GM12878 (cell line): Measurements from ENCODE around the gene SPRED3. TPM values are rescaled to one million over a fixed set of nuclear protein-coding genes. Genes with fewer than 3 reads are reported as not detected.

Experiments
- ATAC-seq: fragments of 200-7000 bp; cut with Tn5 transposase; 3 replicates; pipeline ENCODE4 v1.9.1; 2020; ENCODE audit warnings: mild to moderate bottlenecking, moderate library complexity
- BruUV-seq: library from RNA; stranded (reverse); fragments of 400-500 nt; replicated peaks from 2 replicates; lab custom pipeline; 2021; lab: Mats Ljungman, UMichigan
- CTCF ChIA-PET: fragments of 300-600 bp; sonication (Branson Sonifier 250); formaldehyde crosslinking; extraction: SDS; loops from one replicate; lab custom pipeline; 2021; ENCODE audit warnings: inconsistent platforms; lab: Yijun Ruan, JAX
- POLR2A ChIA-PET: fragments of 350-600 bp; formaldehyde crosslinking; extraction: SDS; loops from one replicate; lab custom pipeline; 2021; ENCODE audit warnings: inconsistent platforms; lab: Charles Lee
- RAD21 ChIA-PET: fragments of 300-600 bp; sonication (Branson Sonifier 250); formaldehyde crosslinking; loops from one replicate; lab custom pipeline; 2023; ENCODE audit warnings: antibody characterized with exemption; ENCODE audit not compliant: unreplicated experiment; lab: Charles Lee
- SMC1A ChIA-PET: fragments of 300-600 bp; sonication (Branson Sonifier 250); formaldehyde crosslinking; loops from one replicate; lab custom pipeline; 2023; ENCODE audit not compliant: unreplicated experiment, uncharacterized antibody; lab: Charles Lee
- DNase-seq: peaks from one replicate; pipeline ENCODE4 v3.0.0-alpha.2; 2011; ENCODE audit warnings: low read depth, low spot score
- FAIRE-seq: peaks from 3 replicates; lab custom pipeline; 2011; peaks lifted over from hg19 to GRCh38; lab: Jason Lieb, UNC
- H2AFZ ChIP-seq: 2 replicates; pipeline ENCODE4 v1.6.0; 2011; ENCODE audit warnings: low read depth, low read length, control low read depth; ENCODE audit not compliant: control insufficient read depth
- H3K27ac ChIP-seq: 2 replicates; pipeline ENCODE4 v1.5.1; 2011; ENCODE audit warnings: control low read depth; ENCODE audit not compliant: control insufficient read depth, insufficient read depth
- H3K27me3 ChIP-seq, 2 experiments: replicated peaks in 1 of 2; 2 replicates each; pipeline versions ENCODE4 v1.6.0 to v1.6.1; 2011; ENCODE audit warnings: low read length in 1 of 2; ENCODE audit not compliant: control insufficient read depth in 2 of 2, insufficient read depth in 2 of 2
- H3K36me3 ChIP-seq, 2 experiments: 2 replicates each; pipeline ENCODE4 v1.5.1; 2011; ENCODE audit warnings: low read length in 1 of 2; ENCODE audit not compliant: control insufficient read depth in 2 of 2, insufficient read depth in 2 of 2
- H3K4me1 ChIP-seq: 2 replicates; pipeline ENCODE4 v1.6.1; 2011; ENCODE audit warnings: mild to moderate bottlenecking, low read length, moderate library complexity, mixed read lengths; ENCODE audit not compliant: control insufficient read depth, insufficient read depth
- H3K4me2 ChIP-seq: 2 replicates; pipeline ENCODE4 v1.6.0; 2011; ENCODE audit warnings: control low read depth; ENCODE audit not compliant: control insufficient read depth, insufficient read depth
- H3K4me3 ChIP-seq: fragments of 200-600 bp; sonication (generic); 2 replicates; pipeline ENCODE4 v1.5.1; 2016
- H3K79me2 ChIP-seq: 2 replicates; pipeline ENCODE4 v1.6.0; 2011; ENCODE audit warnings: low read length; ENCODE audit not compliant: control insufficient read depth, insufficient read depth
- H3K9ac ChIP-seq: 2 replicates; pipeline ENCODE4 v1.8.0; 2011; ENCODE audit warnings: low read length, control low read depth, mixed read lengths; ENCODE audit not compliant: control insufficient read depth, insufficient read depth
- H3K9me3 ChIP-seq: replicated peaks from 3 replicates; pipeline ENCODE4 v1.5.1; 2011; ENCODE audit warnings: mild to moderate bottlenecking, low read length; ENCODE audit not compliant: control insufficient read depth, insufficient read depth
- H4K20me1 ChIP-seq: 2 replicates; pipeline ENCODE4 v1.6.0; 2011; ENCODE audit not compliant: control insufficient read depth, insufficient read depth
- BMI1 ChIP-seq: fragments of 450-650 bp; IDR thresholded peaks from 2 replicates; pipeline ENCODE4 v1.6.1; 2016; ENCODE audit warnings: mild to moderate bottlenecking, moderate library complexity, borderline replicate concordance
- CHD1 ChIP-seq: IDR thresholded peaks from 2 replicates; pipeline ENCODE4 v1.6.1; 2012; ENCODE audit warnings: low read depth, low read length, improper control_type of control experiment
- GATAD2B ChIP-seq: fragments of 450-650 bp; conservative IDR thresholded peaks from 2 replicates; pipeline ENCODE4 v1.6.1; 2017; ENCODE audit warnings: low read depth, mild to moderate bottlenecking, moderate library complexity
- HDAC2 ChIP-seq: fragments of 200-600 bp; sonication (generic); IDR thresholded peaks from 2 replicates; pipeline ENCODE4 v1.6.1; 2017
- MEF2A ChIP-seq: IDR thresholded peaks from 2 replicates; pipeline ENCODE4 v1.6.1; 2011; ENCODE audit warnings: low read depth, mild to moderate bottlenecking, low read length, moderate library complexity; ENCODE audit not compliant: insufficient read depth
- NFYA ChIP-seq: IDR thresholded peaks from 2 replicates; pipeline ENCODE4 v1.6.1; 2011; ENCODE audit warnings: low read depth, mild to moderate bottlenecking, low read length, improper control_type of control experiment, borderline replicate concordance
- PML ChIP-seq: IDR thresholded peaks from 2 replicates; pipeline ENCODE4 v1.6.1; 2012; ENCODE audit warnings: low read length, inconsistent platforms
- WGBS: methylation state at CpG from one replicate; pipeline ENCODE4 v1.1.6; 2016; ENCODE audit warnings: low lambda C conversion rate; ENCODE audit not compliant: insufficient replicate concordance, insufficient coverage; ENCODE audit errors: missing lambda C conversion rate; 5-methylcytosine and 5-hydroxymethylcytosine counted together
- in situ Hi-C: fragments of 300-500 bp; cut with MboI; formaldehyde crosslinking; loops from 9 replicates; pipeline ENCODE4 v1.14.3; 2018; ENCODE audit warnings: mixed read lengths
- intact Hi-C: fragments of 100-400 bp; cut with micrococcal nuclease; formaldehyde crosslinking; loops from one replicate; pipeline ENCODE4 v1.14.2; 2022; ENCODE audit not compliant: unreplicated experiment
- polyA plus RNA-seq, 11 experiments: library from polyadenylated mRNA; depleted of rRNA in 4 of 11; unstranded in 6 of 11; stranded (reverse) in 5 of 11; fragments of >200 nt; fragmentation: Nextera tagmentation in 4 of 11; fragmentation: Illumina TruSeq in 1 of 11; extraction: Ambion mirVana in 4 of 11; extraction: Trizol in 1 of 11; gene quantifications; 1 replicate in 1 of 11; 2 replicates in 10 of 11; pipeline versions ENCODE4 v1.2.1 to v1.2.3, GENCODE V29; 2011 to 2016; ENCODE audit warnings: inconsistent platforms in 2 of 11, missing spikeins in 2 of 11, low read depth in 1 of 11
- total RNA-seq, 4 experiments: library from RNA; depleted of rRNA in 3 of 4; stranded (reverse); fragments of >200 nt in 3 of 4; fragmentation: Illumina TruSeq in 1 of 4; extraction: Trizol in 1 of 4; gene quantifications; 2 replicates each; pipeline versions ENCODE4 v1.2.1 to v1.2.3, GENCODE V29; 2013 to 2021
- TF ChIP-seq, protein P1 (sequence below), 3 experiments: IDR thresholded peaks in 2 of 3; conservative IDR thresholded peaks in 1 of 3; 2 replicates each; pipeline ENCODE4 v1.5.1; 2011; ENCODE audit warnings: low read depth in 3 of 3, low read length in 3 of 3, mild to moderate bottlenecking in 3 of 3, control low read depth in 2 of 3, moderate library complexity in 2 of 3, inconsistent platforms in 1 of 3, mixed read lengths in 1 of 3; ENCODE audit not compliant: control insufficient read depth in 2 of 3, insufficient read depth in 1 of 3; ENCODE audit errors: extremely low read depth in 1 of 3
- TF ChIP-seq, protein P2 (sequence below): fragments of 450-650 bp; formaldehyde crosslinking; IDR thresholded peaks from 2 replicates; pipeline ENCODE4 v1.4.0; 2022; ENCODE audit warnings: mild to moderate bottlenecking, moderate library complexity
- TF ChIP-seq, protein P3 (sequence below): IDR thresholded peaks from 2 replicates; pipeline ENCODE4 v1.6.1; 2012; ENCODE audit warnings: low read length, inconsistent platforms
- TF ChIP-seq, protein P4 (sequence below): IDR thresholded peaks from 2 replicates; pipeline ENCODE4 v1.6.1; 2012; ENCODE audit warnings: low read depth, low read length, improper control_type of control experiment

SPRED3 gene
- total and polyA plus RNA-seq, 10 of the 15 experiments (the other 5 are each of a cell fraction or from before 2014, with no cell fraction given): 0.09 to 1.5 (median 0.31) TPM; not detected in 2

DNA sequence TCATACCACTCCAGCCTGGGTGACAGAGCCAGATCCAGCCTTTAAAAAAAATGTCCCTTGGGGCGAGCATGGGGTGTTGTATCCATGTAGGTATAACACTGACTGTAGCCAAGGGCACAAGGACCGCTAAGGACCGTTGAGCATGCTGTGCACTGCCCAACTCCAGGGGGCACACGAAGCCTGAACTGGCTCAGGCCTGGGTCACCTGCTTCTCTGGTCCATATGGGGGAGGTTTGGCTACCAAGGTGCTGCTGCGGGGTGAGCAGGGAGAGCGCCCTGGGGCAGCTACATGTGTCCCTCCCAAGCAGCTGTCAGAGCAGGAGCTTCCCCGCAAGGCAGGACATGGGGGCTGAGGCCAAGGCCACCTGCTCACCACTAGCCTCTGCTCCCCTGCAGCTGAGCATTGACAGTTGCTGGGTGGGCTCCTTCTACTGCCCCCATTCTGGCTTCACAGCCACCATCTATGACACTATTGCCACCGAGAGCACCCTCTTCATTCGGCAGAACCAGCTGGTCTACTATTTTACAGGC is 36.6 kb upstream of the SPRED3 start:
- BruUV-seq: no TSS peak

More for the DNA sequence above, 36.6 kb upstream of the SPRED3 start:
- no peak for ATAC-seq
- in situ Hi-C loops: no loop called here
- H4K20me1 ChIP-seq: no peaks in the 10 kb centered on the region
- H3K27ac ChIP-seq: no peak overlapping the region
- no peaks in the 10 kb centered on the region for H3K36me3 ChIP-seq
- no peak overlapping the region for H3K4me3 ChIP-seq
- no peaks in the 10 kb centered on the region for H3K4me1 ChIP-seq
- WGBS: 46% methylated on average over 9 of the region's 9 CpGs
- ChIA-PET RAD21 (no interaction called here), SMC1A (no interaction called here), POLR2A (interaction anchor here (1.1 kb wide), 1 partner anchor 16 kb away, joined by 3 read pairs; the partner anchor contains the start of gene CATSPERG)
- no peak overlapping the region for H3K9ac ChIP-seq
- H3K27me3 ChIP-seq: no peaks in the 10 kb centered on the region; a peak in 1 of 4 replicates
- no peaks in the 10 kb centered on the region for H3K9me3 ChIP-seq
- TF ChIP-seq, protein P1, sequence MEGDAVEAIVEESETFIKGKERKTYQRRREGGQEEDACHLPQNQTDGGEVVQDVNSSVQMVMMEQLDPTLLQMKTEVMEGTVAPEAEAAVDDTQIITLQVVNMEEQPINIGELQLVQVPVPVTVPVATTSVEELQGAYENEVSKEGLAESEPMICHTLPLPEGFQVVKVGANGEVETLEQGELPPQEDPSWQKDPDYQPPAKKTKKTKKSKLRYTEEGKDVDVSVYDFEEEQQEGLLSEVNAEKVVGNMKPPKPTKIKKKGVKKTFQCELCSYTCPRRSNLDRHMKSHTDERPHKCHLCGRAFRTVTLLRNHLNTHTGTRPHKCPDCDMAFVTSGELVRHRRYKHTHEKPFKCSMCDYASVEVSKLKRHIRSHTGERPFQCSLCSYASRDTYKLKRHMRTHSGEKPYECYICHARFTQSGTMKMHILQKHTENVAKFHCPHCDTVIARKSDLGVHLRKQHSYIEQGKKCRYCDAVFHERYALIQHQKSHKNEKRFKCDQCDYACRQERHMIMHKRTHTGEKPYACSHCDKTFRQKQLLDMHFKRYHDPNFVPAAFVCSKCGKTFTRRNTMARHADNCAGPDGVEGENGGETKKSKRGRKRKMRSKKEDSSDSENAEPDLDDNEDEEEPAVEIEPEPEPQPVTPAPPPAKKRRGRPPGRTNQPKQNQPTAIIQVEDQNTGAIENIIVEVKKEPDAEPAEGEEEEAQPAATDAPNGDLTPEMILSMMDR (IDR thresholded peaks at IDR 0.05 in 2 of 3, conservative IDR thresholded peaks at IDR 0.05 in 1 of 3; ENCODE audit: control insufficient read depth in 2 of 3, extremely low read depth in 1 of 3, insufficient read depth in 1 of 3, low read depth in 3 of 3, low read length in 3 of 3): no peak
- no peak for TF ChIP-seq BMI1
- TF ChIP-seq GATAD2B: no peak
- TF ChIP-seq HDAC2: no peak
- TF ChIP-seq, protein P2, sequence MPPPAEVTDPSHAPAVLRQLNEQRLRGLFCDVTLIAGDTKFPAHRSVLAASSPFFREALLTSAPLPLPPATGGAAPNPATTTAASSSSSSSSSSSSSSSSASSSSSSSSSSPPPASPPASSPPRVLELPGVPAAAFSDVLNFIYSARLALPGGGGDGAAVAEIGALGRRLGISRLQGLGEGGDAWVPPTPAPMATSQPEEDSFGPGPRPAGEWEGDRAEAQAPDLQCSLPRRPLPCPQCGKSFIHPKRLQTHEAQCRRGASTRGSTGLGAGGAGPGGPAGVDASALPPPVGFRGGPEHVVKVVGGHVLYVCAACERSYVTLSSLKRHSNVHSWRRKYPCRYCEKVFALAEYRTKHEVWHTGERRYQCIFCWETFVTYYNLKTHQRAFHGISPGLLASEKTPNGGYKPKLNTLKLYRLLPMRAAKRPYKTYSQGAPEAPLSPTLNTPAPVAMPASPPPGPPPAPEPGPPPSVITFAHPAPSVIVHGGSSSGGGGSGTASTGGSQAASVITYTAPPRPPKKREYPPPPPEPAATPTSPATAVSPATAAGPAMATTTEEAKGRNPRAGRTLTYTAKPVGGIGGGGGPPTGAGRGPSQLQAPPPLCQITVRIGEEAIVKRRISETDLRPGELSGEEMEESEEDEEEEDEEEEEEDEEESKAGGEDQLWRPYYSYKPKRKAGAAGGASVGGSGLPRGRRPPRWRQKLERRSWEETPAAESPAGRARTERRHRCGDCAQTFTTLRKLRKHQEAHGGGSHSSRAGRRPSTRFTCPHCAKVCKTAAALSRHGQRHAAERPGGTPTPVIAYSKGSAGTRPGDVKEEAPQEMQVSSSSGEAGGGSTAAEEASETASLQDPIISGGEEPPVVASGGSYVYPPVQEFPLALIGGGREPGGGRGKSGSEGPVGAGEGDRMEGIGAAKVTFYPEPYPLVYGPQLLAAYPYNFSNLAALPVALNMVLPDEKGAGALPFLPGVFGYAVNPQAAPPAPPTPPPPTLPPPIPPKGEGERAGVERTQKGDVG (CRISPR knock-in tag): no peak
- TF ChIP-seq, protein P3, sequence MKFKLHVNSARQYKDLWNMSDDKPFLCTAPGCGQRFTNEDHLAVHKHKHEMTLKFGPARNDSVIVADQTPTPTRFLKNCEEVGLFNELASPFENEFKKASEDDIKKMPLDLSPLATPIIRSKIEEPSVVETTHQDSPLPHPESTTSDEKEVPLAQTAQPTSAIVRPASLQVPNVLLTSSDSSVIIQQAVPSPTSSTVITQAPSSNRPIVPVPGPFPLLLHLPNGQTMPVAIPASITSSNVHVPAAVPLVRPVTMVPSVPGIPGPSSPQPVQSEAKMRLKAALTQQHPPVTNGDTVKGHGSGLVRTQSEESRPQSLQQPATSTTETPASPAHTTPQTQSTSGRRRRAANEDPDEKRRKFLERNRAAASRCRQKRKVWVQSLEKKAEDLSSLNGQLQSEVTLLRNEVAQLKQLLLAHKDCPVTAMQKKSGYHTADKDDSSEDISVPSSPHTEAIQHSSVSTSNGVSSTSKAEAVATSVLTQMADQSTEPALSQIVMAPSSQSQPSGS: no peak
- no peak for TF ChIP-seq CHD1
- TF ChIP-seq PML: no peak
- TF ChIP-seq, protein P4, sequence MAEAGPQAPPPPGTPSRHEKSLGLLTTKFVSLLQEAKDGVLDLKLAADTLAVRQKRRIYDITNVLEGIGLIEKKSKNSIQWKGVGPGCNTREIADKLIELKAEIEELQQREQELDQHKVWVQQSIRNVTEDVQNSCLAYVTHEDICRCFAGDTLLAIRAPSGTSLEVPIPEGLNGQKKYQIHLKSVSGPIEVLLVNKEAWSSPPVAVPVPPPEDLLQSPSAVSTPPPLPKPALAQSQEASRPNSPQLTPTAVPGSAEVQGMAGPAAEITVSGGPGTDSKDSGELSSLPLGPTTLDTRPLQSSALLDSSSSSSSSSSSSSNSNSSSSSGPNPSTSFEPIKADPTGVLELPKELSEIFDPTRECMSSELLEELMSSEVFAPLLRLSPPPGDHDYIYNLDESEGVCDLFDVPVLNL: no peak
- no peak for TF ChIP-seq NFYA
- TF ChIP-seq MEF2A: no peak
- TF ChIP-seq, all 136 proteins: peak for 0
- CTCF ChIA-PET: interaction anchor here (0.6 kb wide), 1 partner anchor 12 kb away, joined by 3 read pairs; no protein-coding TSS in a partner anchor
- intact Hi-C loops: no loop called here
- no peak for FAIRE-seq
- H2AFZ ChIP-seq: no peak overlapping the region
- no peak overlapping the region for H3K4me2 ChIP-seq
- H3K79me2 ChIP-seq: no peaks in the 10 kb centered on the region
- DNase-seq: no peak
